ENCODE results near the gene SBK3.
"Not testable (repeated sequence)": the region's sequence is repeated elsewhere in the genome, so short reads cannot be mapped to it uniquely, and the experiment has no call there.

Gene SBK3

GRCh38 chr19:55581145-55581822, 35.9 kb upstream of the SBK3 start:
- ATAC-seq (replicated peaks) (no peak), DNase-seq (no peak)
- peak overlapping the region; percentile 72 to 91 for H3K4me3 Mint-ChIP-seq

GRCh38 chr19:55580628-55581144, 35.3 kb upstream of the SBK3 start, which contains the start of gene ZNF579:
TSS of gene ZNF579 (minus strand) at chr19:55580848. CDS start at chr19:55579639, 1,209 bp downstream.
- ATAC-seq (replicated peaks) (peak; percentile 77), DNase-seq (peak; percentile 57 to 64 (median 59))
- Mint-ChIP-seq H3K9me3 (peaks cover 0 to 3% of the 10 kb centered on the region in 2 donors), H3K27me3 (no peaks in the 10 kb centered on the region), H3K36me3 (ENCODE audit: insufficient read depth) (peaks cover 4% of the 10 kb centered on the region), H3K4me3 (peak within 1 kb of the TSS; percentile 72 to 91), H3K27ac (peak within 1 kb of the TSS; percentile 81 to 98), H3K4me1 (ENCODE audit: low read depth in 2 of 2) (peaks cover 20 to 21% of the 10 kb centered on the region in 2 donors)

More at GRCh38 chr19:55581145-55581822, 35.9 kb upstream of the SBK3 start:
- Mint-ChIP-seq H3K36me3 (ENCODE audit: insufficient read depth) (peaks cover 4% of the 10 kb centered on the region), H3K4me1 (ENCODE audit: low read depth in 2 of 2) (peaks cover 20 to 26% of the 10 kb centered on the region in 2 donors), H3K9me3 (peaks cover 0 to 3% of the 10 kb centered on the region in 2 donors), H3K27me3 (no peaks in the 10 kb centered on the region), H3K27ac (peak overlapping the region; percentile 81 to 98)

GRCh38 chr19:55579766-55580621, 34.7 kb upstream of the SBK3 start:
- DNase-seq (no peak), ATAC-seq (replicated peaks) (peak; percentile 39)
- H3K9me3 Mint-ChIP-seq: peaks cover 0 to 3% of the 10 kb centered on the region in 2 donors
- peak overlapping the region; percentile 72 to 91 for H3K4me3 Mint-ChIP-seq
- H3K27me3 Mint-ChIP-seq: no peaks in the 10 kb centered on the region
- peaks cover 4% of the 10 kb centered on the region for H3K36me3 Mint-ChIP-seq (ENCODE audit: insufficient read depth)
- peaks cover 14 to 17% of the 10 kb centered on the region in 2 donors for H3K4me1 Mint-ChIP-seq (ENCODE audit: low read depth in 2 of 2)
- peak overlapping the region; percentile 81 to 98 for H3K27ac Mint-ChIP-seq

GRCh38 chr19:55578761-55579747, 33.7 kb upstream of the SBK3 start:
- peak overlapping the region; percentile 72 to 91 for H3K4me3 Mint-ChIP-seq
- H3K36me3 Mint-ChIP-seq (ENCODE audit: insufficient read depth): peaks cover 4% of the 10 kb centered on the region
- peaks cover 0 to 3% of the 10 kb centered on the region in 2 donors for H3K9me3 Mint-ChIP-seq
- ATAC-seq (replicated peaks) (no peak), DNase-seq (no peak)
- H3K4me1 Mint-ChIP-seq (ENCODE audit: low read depth in 2 of 2): peaks cover 14 to 17% of the 10 kb centered on the region in 2 donors
- H3K27ac Mint-ChIP-seq: peak overlapping the region; percentile 81 to 98
- no peaks in the 10 kb centered on the region for H3K27me3 Mint-ChIP-seq

- Mint-ChIP-seq H3K27me3 (no peaks in the 10 kb centered on the region), H3K4me1 (ENCODE audit: low read depth in 2 of 2) (peaks cover 14 to 17% of the 10 kb centered on the region in 2 donors), H3K27ac (no peak overlapping the region), H3K4me3 (no peak overlapping the region), H3K9me3 (peaks cover 0 to 3% of the 10 kb centered on the region in 2 donors), H3K36me3 (ENCODE audit: insufficient read depth) (peaks cover 4% of the 10 kb centered on the region)
- no peak for ATAC-seq (replicated peaks)
- no peak for DNase-seq
Measured at GRCh38 chr19:55578031-55578760, 32.9 kb upstream of the SBK3 start.

GRCh38 chr19:55576746-55577145, 31.4 kb upstream of the SBK3 start:
- H3K27ac Mint-ChIP-seq: no peak overlapping the region
- DNase-seq (no peak), ATAC-seq (replicated peaks) (no peak)
- peaks cover 4% of the 10 kb centered on the region for H3K36me3 Mint-ChIP-seq (ENCODE audit: insufficient read depth)
- H3K4me1 Mint-ChIP-seq (ENCODE audit: low read depth in 2 of 2): peaks cover 14 to 15% of the 10 kb centered on the region in 2 donors
- no peaks in the 10 kb centered on the region for H3K27me3 Mint-ChIP-seq
- H3K4me3 Mint-ChIP-seq: no peak overlapping the region
- peaks cover 0 to 3% of the 10 kb centered on the region in 2 donors for H3K9me3 Mint-ChIP-seq

GRCh38 chr19:55573929-55574328, 28.6 kb upstream of the SBK3 start:
- not testable (repeated sequence) for H3K4me3 Mint-ChIP-seq; H3K27me3 Mint-ChIP-seq; H3K27ac Mint-ChIP-seq; DNase-seq; ATAC-seq (replicated peaks); H3K9me3 Mint-ChIP-seq; H3K36me3 Mint-ChIP-seq (ENCODE audit: insufficient read depth); H3K4me1 Mint-ChIP-seq (ENCODE audit: low read depth in 2 of 2)

GRCh38 chr19:55569477-55569876, 24.1 kb upstream of the SBK3 start:
- not testable (repeated sequence) for H3K27ac Mint-ChIP-seq; H3K4me3 Mint-ChIP-seq; DNase-seq; H3K36me3 Mint-ChIP-seq (ENCODE audit: insufficient read depth); H3K9me3 Mint-ChIP-seq; ATAC-seq (replicated peaks); H3K4me1 Mint-ChIP-seq (ENCODE audit: low read depth in 2 of 2)
- H3K27me3 Mint-ChIP-seq: peaks cover 0 to 20% of the 10 kb centered on the region in 2 donors

GRCh38 chr19:55567708-55568328, 22.5 kb upstream of the SBK3 start:
- no peaks in the 10 kb centered on the region for H3K4me1 Mint-ChIP-seq (ENCODE audit: low read depth in 2 of 2)
- DNase-seq (no peak), ATAC-seq (replicated peaks) (no peak)
- peaks cover 5 to 24% of the 10 kb centered on the region in 2 donors for H3K27me3 Mint-ChIP-seq
- no peak overlapping the region for H3K27ac Mint-ChIP-seq
- H3K36me3 Mint-ChIP-seq (ENCODE audit: insufficient read depth): no peaks in the 10 kb centered on the region
- no peak overlapping the region for H3K4me3 Mint-ChIP-seq
- no peaks in the 10 kb centered on the region for H3K9me3 Mint-ChIP-seq

- H3K27ac Mint-ChIP-seq: no peak overlapping the region
- H3K27me3 Mint-ChIP-seq: peaks cover 5 to 24% of the 10 kb centered on the region in 2 donors
- H3K9me3 Mint-ChIP-seq: no peaks in the 10 kb centered on the region
- ATAC-seq (replicated peaks): no peak
- no peak for DNase-seq
- H3K4me1 Mint-ChIP-seq (ENCODE audit: low read depth in 2 of 2): no peaks in the 10 kb centered on the region
- no peaks in the 10 kb centered on the region for H3K36me3 Mint-ChIP-seq (ENCODE audit: insufficient read depth)
- no peak overlapping the region for H3K4me3 Mint-ChIP-seq
Measured at GRCh38 chr19:55566823-55567222, 21.5 kb upstream of the SBK3 start.

- DNase-seq (no peak), ATAC-seq (replicated peaks) (no peak)
- no peak overlapping the region for H3K4me3 Mint-ChIP-seq
- H3K27me3 Mint-ChIP-seq: peaks cover 17 to 44% of the 10 kb centered on the region in 2 donors
- H3K4me1 Mint-ChIP-seq (ENCODE audit: low read depth in 2 of 2): no peaks in the 10 kb centered on the region
- H3K9me3 Mint-ChIP-seq: no peaks in the 10 kb centered on the region
- no peaks in the 10 kb centered on the region for H3K36me3 Mint-ChIP-seq (ENCODE audit: insufficient read depth)
- H3K27ac Mint-ChIP-seq: no peak overlapping the region
Measured at GRCh38 chr19:55563261-55563690, 17.9 kb upstream of the SBK3 start.

GRCh38 chr19:55559684-55560083, 14.3 kb upstream of the SBK3 start:
- no peaks in the 10 kb centered on the region for H3K9me3 Mint-ChIP-seq

More at GRCh38 chr19:55559684-55560083, 14.3 kb upstream of the SBK3 start:
- Mint-ChIP-seq H3K27ac (no peak overlapping the region), H3K27me3 (peaks cover 23 to 43% of the 10 kb centered on the region in 2 donors), H3K36me3 (ENCODE audit: insufficient read depth) (no peaks in the 10 kb centered on the region), H3K4me3 (no peak overlapping the region), H3K4me1 (ENCODE audit: low read depth in 2 of 2) (no peaks in the 10 kb centered on the region)
- ATAC-seq (replicated peaks) (no peak), DNase-seq (no peak)
